Endothelial cell of umbilical vein (primary cell): ENCODE measurements around the gene PDE4C. TPM values are rescaled to one million over a fixed set of nuclear protein-coding genes. Genes with fewer than 3 reads are reported as not detected.

ENCODE experiments used
- BruUV-seq: library from RNA; stranded (reverse); fragments of 400-500 nt; replicated peaks from 2 replicates; lab custom pipeline; 2021; lab: Mats Ljungman, UMichigan
- CTCF ChIA-PET: fragments of 300-600, 350-600 bp; sonication (Branson Sonifier 250); formaldehyde crosslinking; loops from one replicate; lab custom pipeline; 2021; ENCODE audit warnings: antibody characterized with exemption, inconsistent platforms; lab: Charles Lee
- POLR2A ChIA-PET: fragments of 300-600, 350-600 bp; sonication (Branson Sonifier 250); formaldehyde crosslinking; loops from one replicate; lab custom pipeline; 2021; ENCODE audit warnings: antibody characterized with exemption, inconsistent platforms; lab: Charles Lee
- DNase-seq: peaks from one replicate; pipeline ENCODE4 v3.0.0-alpha.2; 2011; ENCODE audit warnings: low read depth, low spot score
- FAIRE-seq: peaks from 2 replicates; lab custom pipeline; 2011; peaks lifted over from hg19 to GRCh38; lab: Jason Lieb, UNC
- H2AFZ ChIP-seq: 2 replicates; pipeline ENCODE4 v1.6.0; 2012; ENCODE audit warnings: low read depth, low read length, control low read depth, inconsistent platforms
- H3K27ac ChIP-seq: 2 replicates; pipeline ENCODE4 v1.5.1; 2011; ENCODE audit warnings: low read depth, mild to moderate bottlenecking, control low read depth, low read length, moderate library complexity; ENCODE audit not compliant: insufficient read depth
- H3K27me3 ChIP-seq, 2 experiments: 2 replicates each; pipeline versions ENCODE4 v1.6.0 to v1.6.1; 2011; ENCODE audit warnings: low read length in 2 of 2, mixed read lengths in 1 of 2; ENCODE audit not compliant: control insufficient read depth in 2 of 2, insufficient read depth in 2 of 2
- H3K36me3 ChIP-seq, 2 experiments: 2 replicates in 1 of 2; 3 replicates in 1 of 2; pipeline ENCODE4 v1.5.1; 2011; ENCODE audit warnings: low read length in 2 of 2, mild to moderate bottlenecking in 1 of 2, moderate library complexity in 1 of 2; ENCODE audit not compliant: control insufficient read depth in 2 of 2, insufficient read depth in 2 of 2; ENCODE audit errors: extremely low read depth in 1 of 2
- H3K4me1 ChIP-seq: 3 replicates; pipeline ENCODE4 v1.5.1; 2011; ENCODE audit warnings: mild to moderate bottlenecking, low read length; ENCODE audit not compliant: control insufficient read depth, insufficient read depth; ENCODE audit errors: extremely low read depth
- H3K4me2 ChIP-seq: 2 replicates; pipeline ENCODE4 v1.6.1; 2011; ENCODE audit warnings: low read length, control low read depth, mixed read lengths; ENCODE audit not compliant: insufficient read depth
- H3K4me3 ChIP-seq, 3 experiments: fragments of 200-600 bp in 1 of 3; sonication (generic), shearing (Covaris generic) in 1 of 3; replicated peaks in 1 of 3; 2 replicates each; pipeline ENCODE4 v1.5.1; 2011 to 2016; ENCODE audit warnings: control low read depth in 3 of 3, low read length in 3 of 3, mild to moderate bottlenecking in 2 of 3, inconsistent platforms in 1 of 3, low read depth in 1 of 3, moderate library complexity in 1 of 3; ENCODE audit not compliant: insufficient read depth in 1 of 3
- H3K79me2 ChIP-seq: 2 replicates; pipeline ENCODE4 v1.6.0; 2012; ENCODE audit warnings: low read length, inconsistent platforms; ENCODE audit not compliant: control insufficient read depth, insufficient read depth
- H3K9ac ChIP-seq: replicated peaks from 2 replicates; pipeline ENCODE3; 2011; ENCODE audit warnings: low read length, control low read depth; ENCODE audit not compliant: insufficient read depth; ENCODE audit errors: extremely low read depth
- H3K9me1 ChIP-seq: replicated peaks from 3 replicates; pipeline ENCODE4 v1.6.0; 2011; ENCODE audit warnings: mild to moderate bottlenecking, low read length; ENCODE audit not compliant: control insufficient read depth, insufficient read depth; ENCODE audit errors: extremely low read depth
- H3K9me3 ChIP-seq: replicated peaks from 2 replicates; pipeline ENCODE4 v1.5.1; 2012; ENCODE audit warnings: low read length, inconsistent platforms; ENCODE audit not compliant: control insufficient read depth, insufficient read depth
- H4K20me1 ChIP-seq: replicated peaks from 2 replicates; pipeline ENCODE3; 2011; ENCODE audit warnings: mild to moderate bottlenecking, low read length; ENCODE audit not compliant: control insufficient read depth, insufficient read depth; ENCODE audit errors: extremely low read depth
- CTCF ChIP-seq, 2 donors: IDR thresholded peaks; 1 replicate in 1 of 2; 2 replicates in 1 of 2; pipeline ENCODE4 v1.5.1; 2011; ENCODE audit warnings: low read length in 2 of 2, mild to moderate bottlenecking in 2 of 2, moderate library complexity in 2 of 2, control low read depth in 1 of 2, inconsistent platforms in 1 of 2, low read depth in 1 of 2; ENCODE audit not compliant: insufficient read depth in 1 of 2; ENCODE audit errors: extremely low read depth in 1 of 2
- FOS ChIP-seq: IDR thresholded peaks from 2 replicates; pipeline ENCODE4 v1.6.1; 2011; ENCODE audit warnings: mild to moderate bottlenecking, low read length, moderate library complexity, borderline replicate concordance; ENCODE audit not compliant: insufficient read depth
- MYC ChIP-seq: IDR thresholded peaks from one replicate; pipeline ENCODE4 v1.6.1; 2011; ENCODE audit warnings: mild to moderate bottlenecking, low read depth, low read length
- dilution Hi-C: fragments of 300-500 bp; cut with MboI; formaldehyde crosslinking; loops from one replicate; pipeline ENCODE4 v1.15.0; 2019; ENCODE audit warnings: low sequenced_read_pairs; ENCODE audit not compliant: extremely low pct_ligation_motif_present
- intact Hi-C: fragments of 100-400 bp; cut with micrococcal nuclease; formaldehyde crosslinking; loops from one replicate; pipeline ENCODE4 v1.10.0; 2022
- polyA plus RNA-seq, 4 experiments: library from polyadenylated mRNA; depleted of rRNA in 3 of 4; stranded (reverse) in 3 of 4; unstranded in 1 of 4; fragments of >200 nt; gene quantifications; 2 replicates each; pipeline versions ENCODE4 v1.2.1 to v1.2.3, GENCODE V29; 2011 to 2012; ENCODE audit warnings: missing spikeins in 1 of 4
- total RNA-seq: library from RNA; stranded (reverse); gene quantifications from 2 replicates; pipeline ENCODE4 v1.2.3, GENCODE V29; 2021

The PDE4C gene
- total and polyA plus RNA-seq, 2 donors (not counting 3 experiments of a cell fraction or from before 2014, with no cell fraction given): 0.29 to 0.97 TPM

GRCh38 chr19:18253130-18253529 is 26.9 kb upstream of the PDE4C start:
- POLR2A ChIA-PET: interaction anchor here (2.3 kb wide), 1 partner anchor 28 kb away, joined by 6 read pairs; the partner anchor contains the start of gene JUND
- DNase-seq: no peak

More at GRCh38 chr19:18253130-18253529, 26.9 kb upstream of the PDE4C start:
- dilution Hi-C loops (no loop called here), intact Hi-C loops (loop anchor here (5.0 kb wide), 1 partner anchor 246 kb away; the partner anchor contains the start of gene ARRDC2)
- no peaks in the 10 kb centered on the region for H4K20me1 ChIP-seq
- CTCF ChIA-PET: interaction anchor here (1.0 to 11.3 kb wide), 22 partner anchors 9 to 161 kb away, joined by 3 to 296 read pairs (median 12); partner anchors contain the start of genes LSM4, MPV17L2, PDE4C and RAB3A
- no TSS peak for BruUV-seq
- TF ChIP-seq MYC (no peak), FOS (no peak), CTCF (IDR thresholded peaks at IDR 0.05; ENCODE audit: extremely low read depth in 1 of 2, insufficient read depth in 1 of 2, low read depth in 1 of 2, low read length in 2 of 2) (no peak)
- peaks cover 0 to 8% of the 10 kb centered on the region in 2 experiments for H3K27me3 ChIP-seq
- H3K79me2 ChIP-seq: no peaks in the 10 kb centered on the region
- no peaks in the 10 kb centered on the region for H3K36me3 ChIP-seq
- no peak overlapping the region for H2AFZ ChIP-seq
- H3K4me1 ChIP-seq: no peaks in the 10 kb centered on the region
- H3K9ac ChIP-seq: no peak overlapping the region
- H3K27ac ChIP-seq: no peak overlapping the region
- H3K4me3 ChIP-seq: no peak overlapping the region
- no peaks in the 10 kb centered on the region for H3K9me1 ChIP-seq
- no peak overlapping the region for H3K4me2 ChIP-seq
- no peaks in the 10 kb centered on the region for H3K9me3 ChIP-seq
- no peak for FAIRE-seq
